Keratinocyte (primary cell): ENCODE data around the gene SLC1A3. TPM values are rescaled to one million over a fixed set of nuclear protein-coding genes. Genes with fewer than 3 reads are reported as not detected.
A peak's percentile ranks its signal among the peaks of the same experiment; 100 is the strongest.

Experiments
- DNase-seq: peaks from one replicate; pipeline ENCODE4 v3.0.0-alpha.2; 2011; ENCODE audit warnings: low read depth, missing footprints, low spot score
- FAIRE-seq: peaks from 2 replicates; lab custom pipeline; 2011; peaks lifted over from hg19 to GRCh38; lab: Jason Lieb, UNC
- H2AFZ ChIP-seq: 2 replicates; pipeline ENCODE4 v1.6.0; 2012; ENCODE audit warnings: low read length, control low read depth, inconsistent platforms; ENCODE audit not compliant: control insufficient read depth
- H3K27ac ChIP-seq: 2 replicates; pipeline ENCODE4 v1.5.1; 2011; ENCODE audit warnings: low read length; ENCODE audit not compliant: control insufficient read depth, insufficient read depth
- H3K27me3 ChIP-seq: 3 replicates; pipeline ENCODE4 v1.6.0; 2011; ENCODE audit warnings: low read length; ENCODE audit not compliant: control insufficient read depth, insufficient read depth; ENCODE audit errors: extremely low read depth
- H3K36me3 ChIP-seq, 2 experiments: 2 replicates in 1 of 2; 3 replicates in 1 of 2; pipeline ENCODE4 v1.5.1; 2011; ENCODE audit warnings: low read length in 2 of 2, mild to moderate bottlenecking in 1 of 2; ENCODE audit not compliant: control insufficient read depth in 2 of 2, insufficient read depth in 2 of 2; ENCODE audit errors: extremely low read depth in 1 of 2
- H3K4me1 ChIP-seq: 3 replicates; pipeline ENCODE4 v1.5.1; 2011; ENCODE audit warnings: low read length; ENCODE audit not compliant: control insufficient read depth, insufficient read depth; ENCODE audit errors: extremely low read depth
- H3K4me2 ChIP-seq: 3 replicates; pipeline ENCODE4 v1.6.0; 2011; ENCODE audit warnings: low read depth, low read length; ENCODE audit not compliant: control insufficient read depth, insufficient read depth; ENCODE audit errors: extremely low read depth
- H3K4me3 ChIP-seq, 3 experiments: fragments of 200-600 bp in 1 of 3; sonication (generic) in 1 of 3; 2 replicates in 2 of 3; 3 replicates in 1 of 3; pipeline ENCODE4 v1.5.1; 2011 to 2016; ENCODE audit warnings: low read length in 3 of 3, mild to moderate bottlenecking in 3 of 3, control low read depth in 2 of 3, inconsistent platforms in 1 of 3, low read depth in 1 of 3, mixed read lengths in 1 of 3, mixed run types in 1 of 3, moderate library complexity in 1 of 3; ENCODE audit not compliant: control insufficient read depth in 2 of 3, insufficient read depth in 2 of 3; ENCODE audit errors: extremely low read depth in 1 of 3
- H3K79me2 ChIP-seq: 2 replicates; pipeline ENCODE4 v1.6.0; 2012; ENCODE audit warnings: low read length; ENCODE audit not compliant: control insufficient read depth, insufficient read depth
- H3K9ac ChIP-seq: 3 replicates; pipeline ENCODE4 v1.6.0; 2011; ENCODE audit warnings: low read length; ENCODE audit not compliant: control insufficient read depth, insufficient read depth; ENCODE audit errors: extremely low read depth
- H3K9me1 ChIP-seq: 3 replicates; pipeline ENCODE4 v1.6.0; 2011; ENCODE audit warnings: low read length; ENCODE audit not compliant: control insufficient read depth, insufficient read depth; ENCODE audit errors: extremely low read depth
- H3K9me3 ChIP-seq: 2 replicates; pipeline ENCODE4 v1.5.1; 2012; ENCODE audit warnings: low read depth, low read length; ENCODE audit not compliant: control insufficient read depth
- H4K20me1 ChIP-seq: 3 replicates; pipeline ENCODE4 v1.6.0; 2011; ENCODE audit warnings: low read length; ENCODE audit not compliant: control insufficient read depth, insufficient read depth; ENCODE audit errors: extremely low read depth
- EZH2 ChIP-seq: IDR thresholded peaks from one replicate; pipeline ENCODE4 v1.6.1; 2012; ENCODE audit warnings: inconsistent platforms, mild to moderate bottlenecking, low read length, moderate library complexity
- dilution Hi-C: fragments of 300-500 bp; cut with MboI; formaldehyde crosslinking; loops from one replicate; pipeline ENCODE4 v1.7.0; 2020; ENCODE audit warnings: low sequenced_read_pairs; ENCODE audit not compliant: extremely low pct_ligation_motif_present
- polyA minus RNA-seq, 3 experiments: library from RNA; depleted of rRNA, polyadenylated mRNA; stranded (reverse); fragments of >200 nt; gene quantifications; 1 replicate in 1 of 3; 2 replicates in 1 of 3; 3 replicates in 1 of 3; pipeline ENCODE4 v1.2.3, GENCODE V29; 2011
- polyA plus RNA-seq, 5 experiments: library from polyadenylated mRNA; depleted of rRNA in 3 of 5; stranded (reverse) in 3 of 5; stranded (forward) in 1 of 5; unstranded in 1 of 5; fragments of >200 nt; gene quantifications; 1 replicate in 1 of 5; 2 replicates in 3 of 5; 3 replicates in 1 of 5; pipeline versions ENCODE4 v1.2.1 to v1.2.3, GENCODE V29; 2011 to 2012; ENCODE audit warnings: missing spikeins in 2 of 5, low read depth in 1 of 5, low replicate concordance in 1 of 5
- TF ChIP-seq, protein P1 (sequence below), 3 experiments: IDR thresholded peaks in 1 of 3; conservative IDR thresholded peaks in 1 of 3; optimal IDR thresholded peaks in 1 of 3; 2 replicates in 2 of 3; 3 replicates in 1 of 3; pipeline versions ENCODE3 to v1.5.1; 2011; ENCODE audit warnings: low read length in 3 of 3, mild to moderate bottlenecking in 3 of 3, moderate library complexity in 2 of 3, control low read depth in 1 of 3, inconsistent platforms in 1 of 3; ENCODE audit not compliant: insufficient read depth in 2 of 3; ENCODE audit errors: extremely low read depth in 1 of 3

The SLC1A3 gene
- polyA plus RNA-seq (16.6 to 22.2 TPM (median 17.0 TPM) in 3 replicates), polyA minus RNA-seq (36.0 to 56.9 TPM (median 40.3 TPM) in 3 replicates)
- 6.1 TPM for polyA plus RNA-seq (2011; ENCODE audit: low read depth)
- polyA plus RNA-seq (2011; cell fraction: cytosol; rRNA removed), result 4.7 and 7.4 TPM in 2 replicates
- 21.0 and 24.3 TPM in 2 replicates for polyA plus RNA-seq (2011; cell fraction: nucleus; rRNA removed)
- polyA plus RNA-seq (2012; ENCODE audit: low replicate concordance), result 8.6 and 16.3 TPM in 2 replicates
- polyA minus RNA-seq (2011; cell fraction: cytosol; rRNA and poly(A)+ RNA removed), result 18.8 TPM
- polyA minus RNA-seq (2011; cell fraction: nucleus; rRNA and poly(A)+ RNA removed), result 51.1 and 73.7 TPM in 2 replicates

- Histone ChIP-seq H3K9ac (peak within 1 kb of the TSS; percentile 84), H3K9me3 (no peaks in the 10 kb centered on the region), H3K36me3 (peaks cover 3 to 6% of the 10 kb centered on the region in 2 experiments), H3K4me3 (peak within 1 kb of the TSS; percentile 54 to 90 (median 69)), H3K9me1 (no peaks in the 10 kb centered on the region), H3K27ac (peak within 1 kb of the TSS; percentile 87), H3K4me1 (peaks cover 17% of the 10 kb centered on the region), H4K20me1 (no peaks in the 10 kb centered on the region), H3K27me3 (no peaks in the 10 kb centered on the region), H3K4me2 (peak within 1 kb of the TSS; percentile 90), H3K79me2 (peaks cover 26% of the 10 kb centered on the region), H2AFZ (peak within 1 kb of the TSS; percentile 95)
- dilution Hi-C loops, result no loop called here
- FAIRE-seq, result peak; percentile 91
- TF ChIP-seq EZH2, result no peak
- TF ChIP-seq, protein P1, sequence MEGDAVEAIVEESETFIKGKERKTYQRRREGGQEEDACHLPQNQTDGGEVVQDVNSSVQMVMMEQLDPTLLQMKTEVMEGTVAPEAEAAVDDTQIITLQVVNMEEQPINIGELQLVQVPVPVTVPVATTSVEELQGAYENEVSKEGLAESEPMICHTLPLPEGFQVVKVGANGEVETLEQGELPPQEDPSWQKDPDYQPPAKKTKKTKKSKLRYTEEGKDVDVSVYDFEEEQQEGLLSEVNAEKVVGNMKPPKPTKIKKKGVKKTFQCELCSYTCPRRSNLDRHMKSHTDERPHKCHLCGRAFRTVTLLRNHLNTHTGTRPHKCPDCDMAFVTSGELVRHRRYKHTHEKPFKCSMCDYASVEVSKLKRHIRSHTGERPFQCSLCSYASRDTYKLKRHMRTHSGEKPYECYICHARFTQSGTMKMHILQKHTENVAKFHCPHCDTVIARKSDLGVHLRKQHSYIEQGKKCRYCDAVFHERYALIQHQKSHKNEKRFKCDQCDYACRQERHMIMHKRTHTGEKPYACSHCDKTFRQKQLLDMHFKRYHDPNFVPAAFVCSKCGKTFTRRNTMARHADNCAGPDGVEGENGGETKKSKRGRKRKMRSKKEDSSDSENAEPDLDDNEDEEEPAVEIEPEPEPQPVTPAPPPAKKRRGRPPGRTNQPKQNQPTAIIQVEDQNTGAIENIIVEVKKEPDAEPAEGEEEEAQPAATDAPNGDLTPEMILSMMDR (optimal IDR thresholded peaks at IDR 0.05 in 1 of 3, IDR thresholded peaks at IDR 0.05 in 1 of 3, conservative IDR thresholded peaks at IDR 0.05 in 1 of 3; ENCODE audit: extremely low read depth in 1 of 3, insufficient read depth in 2 of 3, low read length in 3 of 3), result no peak
- DNase-seq, result peak; percentile 50
Measured at GRCh38 chr5:36606428-36607113, at the start of gene SLC1A3. Gene SLC1A3, plus strand, starts transcription at chr5:36606606. Its CDS starts 1,818 bp downstream, at chr5:36608424.

GRCh38 chr5:36558641-36559040 lies 47.8 kb upstream of the SLC1A3 start:
- Histone ChIP-seq H3K4me1 (no peaks in the 10 kb centered on the region), H3K9me1 (no peaks in the 10 kb centered on the region), H3K36me3 (no peaks in the 10 kb centered on the region), H4K20me1 (no peaks in the 10 kb centered on the region), H3K27me3 (no peaks in the 10 kb centered on the region), H3K4me3 (no peak overlapping the region), H3K27ac (no peak overlapping the region), H3K4me2 (no peak overlapping the region), H3K9ac (no peak overlapping the region), H3K79me2 (no peaks in the 10 kb centered on the region), H3K9me3 (no peaks in the 10 kb centered on the region), H2AFZ (no peak overlapping the region)
- FAIRE-seq, result no peak
- DNase-seq, result no peak
- TF ChIP-seq, protein P1 (optimal IDR thresholded peaks at IDR 0.05 in 1 of 3, IDR thresholded peaks at IDR 0.05 in 1 of 3, conservative IDR thresholded peaks at IDR 0.05 in 1 of 3; ENCODE audit: extremely low read depth in 1 of 3, insufficient read depth in 2 of 3, low read length in 3 of 3), result no peak
- TF ChIP-seq EZH2, result no peak
- dilution Hi-C loops, result no loop called here
